Forelimb muscle (tissue), 1 donor: ENCODE data around the gene ADAMTSL3. TPM values are rescaled to one million over a fixed set of nuclear protein-coding genes. Genes with fewer than 3 reads are reported as not detected.

Source experiments
- DNase-seq: peaks from one replicate; pipeline ENCODE4 v3.0.0-alpha.2; 2013; ENCODE audit warnings: low read depth
- polyA plus RNA-seq: library from polyadenylated mRNA; unstranded; fragments of 120-200 nt; gene quantifications from one replicate; pipeline ENCODE4 v1.2.1, GENCODE V29; 2013; ENCODE audit not compliant: insufficient read length

The ADAMTSL3 gene
- polyA plus RNA-seq, 1 donor = 33.1 TPM

DNA sequence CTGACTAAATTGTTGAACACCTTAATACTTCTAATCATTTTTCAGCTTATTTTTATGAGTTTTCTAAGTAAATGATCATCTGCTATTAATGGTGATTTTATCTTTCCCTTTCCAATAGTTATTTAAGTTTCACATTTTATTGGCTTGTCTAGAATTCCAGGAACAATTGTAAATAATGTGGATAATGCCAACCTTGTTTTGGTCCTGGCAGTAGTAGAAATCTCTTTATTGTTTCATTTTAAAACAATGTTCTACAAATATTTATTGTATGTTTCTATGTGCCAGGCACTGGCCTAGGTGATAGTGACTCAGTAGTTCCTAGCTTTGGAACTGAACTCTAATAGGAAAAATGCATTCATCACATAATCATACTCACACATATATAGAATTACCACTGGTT lies 264.1 kb downstream of the ADAMTSL3 start:
- DNase-seq = no peak

DNA sequence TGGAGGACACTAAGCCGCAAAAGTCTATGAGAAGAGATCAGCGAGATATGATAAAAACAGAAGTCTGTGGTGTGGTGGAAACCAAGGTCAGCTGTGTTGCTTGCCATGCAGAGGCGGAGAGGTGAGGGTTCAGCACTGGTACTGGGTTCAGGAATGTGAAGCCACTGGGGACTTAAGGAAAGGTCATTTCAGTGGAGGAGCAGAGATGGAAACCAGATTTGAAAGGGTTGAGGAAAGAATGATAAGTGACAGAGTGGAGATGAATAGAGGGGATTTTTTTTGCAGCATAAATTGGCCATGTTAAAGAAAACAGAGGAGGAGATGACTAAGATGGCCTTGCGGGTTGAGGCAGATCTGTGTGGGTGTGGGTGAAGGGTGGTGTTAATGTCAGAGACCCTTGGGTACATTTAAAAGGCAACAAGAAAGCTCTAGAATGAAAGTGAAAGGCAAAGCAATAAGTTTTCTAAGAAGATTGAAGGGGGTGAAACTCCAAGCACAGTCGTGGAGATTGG lies 265.5 kb downstream of the ADAMTSL3 start:
- no peak for DNase-seq

DNA sequence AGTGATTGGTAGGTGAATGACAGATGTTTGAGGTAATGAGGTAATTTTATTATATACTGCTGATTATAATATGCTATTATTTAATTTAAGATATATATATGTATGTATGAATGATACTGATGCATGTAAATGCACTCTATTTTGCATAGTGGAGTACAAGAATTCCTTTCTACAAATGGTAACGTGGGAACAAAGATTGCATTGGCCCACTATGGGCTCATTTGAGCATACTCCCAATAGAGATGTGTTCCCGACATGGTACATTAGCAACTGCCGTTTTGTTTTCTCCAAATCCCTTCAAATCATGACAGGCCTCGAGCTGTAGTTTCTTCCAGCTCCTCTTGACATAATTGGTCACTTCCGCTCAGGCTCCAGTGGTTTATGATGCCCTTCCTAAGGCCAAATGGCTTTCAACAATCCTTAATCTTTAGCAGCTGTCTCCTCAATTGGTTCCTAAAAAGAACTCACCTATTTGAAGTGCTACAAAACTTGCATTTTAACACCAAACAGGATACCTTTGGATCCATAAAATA lies 266.1 kb downstream of the ADAMTSL3 start:
- DNase-seq = no peak

DNA sequence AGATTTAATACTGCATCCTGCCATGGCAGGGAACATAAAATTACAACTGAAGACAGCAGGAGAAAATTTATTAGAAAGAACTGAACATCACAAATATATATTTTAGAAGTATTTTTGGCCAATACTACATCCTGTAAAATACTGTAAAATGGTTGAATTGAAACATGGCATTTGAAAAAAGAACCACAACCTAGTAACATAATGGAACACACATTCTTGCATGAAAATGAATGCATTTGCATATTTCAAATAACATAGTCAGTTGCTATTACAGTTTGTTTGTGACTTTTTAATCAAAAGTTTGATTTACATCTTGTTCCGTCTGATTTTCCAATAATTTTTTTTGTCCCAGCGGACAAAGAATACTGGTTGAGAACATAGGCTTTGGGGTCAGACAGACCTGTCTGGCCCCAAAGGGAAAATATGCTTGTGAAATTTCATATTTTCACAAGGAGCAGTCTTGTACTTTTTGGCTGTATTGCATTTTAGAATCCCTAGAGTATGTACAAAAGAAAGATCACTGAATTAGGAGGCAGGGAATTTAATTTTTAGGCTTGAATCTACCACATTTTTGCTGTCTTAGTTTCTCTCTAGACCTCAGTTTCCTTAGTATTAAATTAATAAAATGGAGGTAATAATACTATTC lies 268.8 kb downstream of the ADAMTSL3 start:
- no peak for DNase-seq

DNA sequence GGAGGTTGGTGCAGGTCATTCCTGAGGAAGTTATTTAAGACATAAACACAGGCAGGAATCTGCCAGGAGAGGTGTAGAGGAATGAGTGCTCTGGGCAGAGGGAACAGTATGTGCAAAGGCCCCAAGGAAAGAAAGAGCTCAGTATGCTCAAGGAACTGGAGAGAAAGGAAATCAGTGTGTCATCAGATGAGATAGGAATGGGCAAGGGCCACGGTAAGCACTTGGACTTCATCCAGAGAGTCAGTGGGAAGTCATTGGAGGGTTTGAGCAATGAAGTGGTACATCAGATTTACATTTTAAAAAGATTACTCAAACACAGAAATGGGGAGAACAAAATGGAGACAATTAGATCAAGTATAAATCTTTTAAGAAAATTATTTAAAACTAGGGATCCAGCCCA lies 272.2 kb downstream of the ADAMTSL3 start:
- DNase-seq = no peak

DNA sequence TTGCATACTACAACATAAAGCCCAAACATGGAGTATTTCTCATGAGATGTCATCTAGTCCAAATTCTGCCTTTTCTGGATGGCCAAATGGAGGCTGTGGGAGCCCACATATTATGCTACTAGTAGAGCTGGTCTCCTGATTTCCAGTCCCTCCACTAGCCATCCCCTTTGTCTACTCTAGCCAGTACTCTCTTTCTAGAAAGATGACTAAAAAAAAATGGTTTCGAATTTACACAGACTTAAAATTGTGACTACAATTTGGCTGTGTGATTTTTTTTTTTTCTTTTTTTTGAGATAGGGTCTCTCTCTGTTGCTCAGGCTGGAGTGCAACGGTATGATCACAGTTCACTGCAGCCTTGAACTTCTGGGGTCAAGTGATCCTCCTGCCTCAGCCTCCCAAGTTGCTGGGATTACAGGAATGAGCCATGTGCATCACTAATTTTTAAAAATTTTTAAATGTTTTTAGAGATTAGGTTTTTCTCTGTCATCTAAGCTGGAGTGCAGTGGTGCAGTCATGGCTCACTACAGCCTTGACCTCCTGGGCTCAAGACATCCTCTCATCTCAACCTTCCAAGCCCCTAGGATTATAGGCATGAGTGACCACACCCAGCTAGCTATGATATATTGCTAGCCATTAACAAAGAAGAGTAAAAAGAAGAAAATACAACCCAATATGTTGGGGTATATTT lies 273.9 kb downstream of the ADAMTSL3 start:
- DNase-seq = no peak

DNA sequence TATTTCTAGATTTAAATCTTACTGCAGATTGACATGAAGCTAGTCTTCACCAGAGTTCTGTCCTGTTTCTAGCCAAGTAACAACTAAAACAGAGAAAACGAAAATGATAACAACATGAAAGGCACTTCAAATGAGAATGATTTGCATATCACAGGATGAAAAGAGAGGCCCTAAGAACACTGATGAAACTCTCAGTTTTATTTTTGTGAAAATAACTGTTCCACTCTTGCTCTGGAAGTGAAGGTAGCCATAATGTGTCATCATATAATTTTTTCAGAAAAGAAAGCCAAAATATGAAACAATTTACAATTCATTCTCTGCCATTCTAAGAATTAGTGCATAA lies 274.4 kb downstream of the ADAMTSL3 start:
- DNase-seq = no peak

DNA sequence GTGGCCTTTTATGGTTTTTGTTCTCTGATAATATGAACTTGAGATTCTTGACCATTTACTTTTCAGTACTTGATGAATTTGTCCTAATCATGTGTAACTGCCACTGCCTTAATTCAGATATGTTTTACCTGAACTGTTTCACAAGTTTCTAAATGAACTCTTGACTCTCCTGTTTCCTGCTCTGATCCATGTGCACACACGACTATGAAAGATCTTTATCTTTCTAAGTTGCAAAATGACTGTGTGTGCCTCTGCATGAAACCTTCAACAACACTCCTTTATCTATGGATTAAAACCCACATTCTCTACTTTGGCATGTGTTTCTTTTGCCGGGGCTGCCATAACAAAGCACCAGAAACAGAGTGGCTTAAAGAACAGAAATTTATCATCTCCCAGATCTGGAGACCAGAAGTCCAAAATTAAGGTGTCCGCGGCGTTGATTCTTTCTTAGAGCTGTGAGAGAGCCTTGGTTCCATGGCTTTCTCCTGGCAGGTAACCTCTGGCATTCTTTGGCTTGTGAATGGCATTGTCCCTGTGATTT lies 275.0 kb downstream of the ADAMTSL3 start:
- no peak for DNase-seq

DNA sequence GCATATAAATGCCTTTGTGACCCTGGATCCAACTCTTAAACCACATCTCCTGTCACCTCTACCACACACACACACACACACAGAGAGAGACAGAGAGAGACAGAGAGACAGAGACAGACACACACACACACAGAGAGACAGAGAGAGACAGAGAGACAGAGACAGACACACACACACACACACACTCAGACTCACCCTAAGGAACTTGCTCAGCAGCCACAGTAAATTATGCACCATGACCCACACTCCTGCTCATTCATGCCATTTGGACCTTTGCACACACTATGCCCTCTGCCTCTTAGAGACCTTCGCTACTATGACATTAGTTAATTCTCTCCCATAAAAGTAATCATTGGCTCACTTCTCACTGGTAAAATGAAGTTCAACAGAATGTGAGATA lies 275.7 kb downstream of the ADAMTSL3 start:
- DNase-seq = no peak

DNA sequence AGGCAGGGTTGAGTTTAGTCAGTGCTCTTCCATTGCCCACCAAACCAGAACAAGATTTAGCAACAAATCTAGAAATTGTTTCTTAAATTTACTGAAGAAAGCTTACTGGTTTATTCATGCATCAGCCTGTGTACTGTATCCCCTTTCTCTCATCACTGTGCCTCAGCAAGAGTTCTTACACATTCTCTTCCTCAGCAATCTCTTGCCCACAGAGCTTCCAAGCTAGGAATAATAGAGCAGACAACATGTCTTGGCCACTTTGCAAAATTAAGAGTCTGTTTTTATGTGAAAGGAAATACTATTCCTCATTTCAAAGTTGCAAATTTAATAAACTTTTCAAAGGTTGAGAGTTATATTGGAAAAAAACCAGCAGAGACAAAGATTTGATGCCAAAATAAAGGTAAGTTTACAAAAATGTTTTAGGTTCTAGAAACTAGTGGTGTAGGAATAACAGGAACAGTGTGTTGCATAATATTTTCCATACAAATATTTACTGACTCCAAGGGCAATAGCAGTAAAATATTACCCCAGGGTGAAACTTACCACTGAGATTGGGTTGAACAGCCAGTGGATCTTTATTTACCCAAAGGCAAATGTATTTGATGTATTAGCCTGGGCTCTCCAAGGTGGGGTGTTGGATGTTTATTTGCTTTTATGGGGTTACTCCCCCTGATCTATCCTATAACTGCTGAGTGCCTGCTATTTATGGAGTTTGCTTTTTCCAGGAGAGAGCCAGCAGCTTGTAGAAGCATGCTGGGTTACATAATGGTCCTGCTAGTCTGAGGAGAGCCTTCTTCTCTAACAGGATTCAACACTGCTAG lies 276.7 kb downstream of the ADAMTSL3 start:
- DNase-seq = peak; percentile 51

DNA sequence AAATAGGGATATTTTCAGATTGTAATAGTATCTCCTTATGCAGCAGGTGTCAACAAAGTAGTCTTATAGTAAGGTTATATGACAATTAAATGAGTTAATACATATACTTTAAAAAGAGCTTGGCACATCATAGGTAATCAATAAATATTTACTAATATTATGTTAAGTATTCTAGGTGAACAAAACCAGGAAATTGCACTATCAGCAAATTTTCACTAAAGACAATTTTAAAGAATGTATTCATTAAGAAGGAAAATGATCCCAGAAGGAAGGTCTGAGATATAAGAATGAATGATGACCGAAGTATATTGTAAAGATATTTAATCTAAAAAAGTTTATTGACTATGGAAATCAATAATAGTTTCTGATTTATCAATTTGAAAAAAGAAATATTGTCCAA lies 281.9 kb downstream of the ADAMTSL3 start:
- no peak for DNase-seq

DNA sequence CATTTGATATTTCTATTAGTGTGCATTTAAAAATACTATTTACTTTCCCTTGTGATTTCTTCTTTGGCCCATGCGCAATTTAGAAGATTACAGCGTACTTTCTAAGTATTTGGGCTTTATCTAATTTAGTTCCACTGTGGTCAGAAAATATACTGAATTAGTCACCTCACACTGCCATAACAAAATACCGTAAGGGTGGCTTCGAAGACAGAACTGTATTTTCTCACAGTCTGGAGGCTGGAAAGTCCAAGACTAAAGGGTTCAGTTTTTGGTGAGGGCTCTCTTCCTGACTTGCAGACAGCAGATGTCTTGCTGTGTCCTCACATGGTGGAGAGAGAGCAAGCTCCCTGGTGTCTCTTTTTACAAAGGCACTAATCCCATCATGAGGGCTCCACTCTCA lies 286.2 kb downstream of the ADAMTSL3 start:
- DNase-seq = no peak

DNA sequence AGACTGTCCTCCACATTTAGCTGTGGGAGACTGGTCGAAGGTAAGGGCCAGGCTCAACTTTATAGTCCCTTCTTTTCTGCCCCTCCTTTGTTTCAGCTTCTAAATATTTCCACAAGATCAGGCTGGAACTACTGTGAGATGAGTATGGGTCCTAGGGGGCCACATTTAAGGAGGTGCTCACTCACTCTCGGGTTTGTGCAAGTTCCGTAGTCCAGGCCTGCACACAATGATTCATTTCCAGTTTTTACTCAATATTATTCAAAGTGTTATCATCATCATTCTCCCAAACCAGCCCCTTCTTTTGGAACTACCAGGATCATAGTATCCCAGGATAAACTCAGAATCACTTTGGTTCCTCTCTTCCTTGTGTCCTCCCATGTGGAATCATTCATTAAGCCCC lies 289.1 kb downstream of the ADAMTSL3 start:
- DNase-seq = no peak

DNA sequence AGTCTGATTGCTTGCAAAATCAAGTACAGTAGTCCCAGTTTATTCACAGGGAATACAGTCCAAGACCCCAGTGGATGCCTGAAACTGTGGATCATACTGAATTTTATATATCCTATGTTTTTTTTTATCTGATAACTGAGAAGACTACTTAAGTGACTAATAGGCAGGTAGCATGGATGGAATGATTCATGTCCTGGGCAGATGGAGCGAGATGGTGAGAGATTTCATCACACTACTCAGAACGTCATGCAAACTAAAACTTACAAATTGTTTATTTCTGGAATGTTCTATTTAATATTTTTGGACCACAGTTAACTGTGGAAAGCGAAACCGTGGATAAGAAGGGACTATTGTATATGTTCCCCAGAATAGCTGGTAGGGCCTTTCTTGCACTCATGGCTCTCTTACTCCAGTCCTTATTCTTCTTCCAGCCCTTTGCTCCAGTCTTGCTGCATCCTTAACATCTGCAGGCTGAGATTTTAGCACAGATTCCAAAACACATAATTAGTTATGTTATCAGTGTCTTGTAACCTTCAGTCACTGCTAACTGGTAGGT lies 290.0 kb downstream of the ADAMTSL3 start:
- no peak for DNase-seq

DNA sequence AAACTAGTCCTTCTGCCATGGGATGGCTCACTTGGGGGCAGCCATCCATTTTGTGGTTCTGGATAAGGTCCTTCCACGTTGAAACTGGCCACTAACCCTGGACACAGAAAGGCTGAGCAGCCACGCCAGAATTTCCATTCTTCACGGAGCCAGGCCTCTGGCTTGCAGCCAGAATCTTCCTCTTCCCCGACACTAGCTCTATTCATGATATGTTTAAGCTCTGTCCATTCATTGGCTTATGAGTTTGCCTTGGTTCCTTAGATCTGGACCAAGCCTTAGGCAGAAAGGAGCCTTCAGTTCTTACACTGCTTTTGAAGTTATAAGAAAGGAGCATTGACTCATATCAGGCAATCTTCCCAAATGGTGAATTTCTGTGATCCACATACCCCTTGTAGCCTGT lies 293.2 kb downstream of the ADAMTSL3 start:
- DNase-seq = no peak

DNA sequence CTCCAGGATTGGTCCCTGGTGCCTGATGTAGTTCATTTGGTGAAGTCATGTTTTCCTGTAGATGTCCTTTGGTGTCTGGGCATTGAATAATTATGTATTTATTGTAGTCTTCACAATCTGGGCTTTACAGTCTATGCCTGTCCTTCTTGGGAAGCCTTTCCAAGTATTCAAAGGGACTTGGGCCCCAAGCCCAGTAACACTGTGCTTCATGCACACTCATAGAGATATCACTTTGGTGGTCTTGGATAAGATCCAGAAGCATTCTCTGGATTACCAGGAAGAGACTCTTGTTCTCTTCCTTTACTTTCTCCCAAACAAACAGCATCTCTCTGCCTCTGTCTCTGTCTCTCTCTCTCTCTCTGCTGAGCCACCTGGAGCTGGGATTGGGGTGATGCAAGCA lies 300.6 kb downstream of the ADAMTSL3 start:
- DNase-seq = no peak

DNA sequence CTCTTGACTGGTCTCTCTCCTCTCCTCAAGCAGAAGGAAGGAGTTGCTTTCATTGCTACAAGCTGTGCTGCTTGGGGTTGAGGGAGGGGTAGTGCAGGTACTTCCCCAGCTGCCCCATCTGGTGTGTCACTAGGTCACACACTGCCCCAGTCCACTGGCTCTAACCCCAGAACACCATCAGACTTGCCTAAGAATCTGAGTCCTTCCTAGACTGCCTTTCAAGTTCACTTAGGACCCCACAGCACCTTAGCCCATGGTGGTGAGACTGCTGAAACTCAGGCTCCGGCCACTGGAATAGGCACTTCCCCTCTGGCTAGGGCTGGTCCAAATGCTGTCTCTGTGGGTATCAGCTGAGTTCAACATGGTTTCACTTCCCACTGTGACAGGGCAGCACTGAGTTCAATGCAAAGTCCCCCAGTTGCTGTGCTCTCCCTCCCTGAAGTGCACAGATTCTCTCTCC lies 301.9 kb downstream of the ADAMTSL3 start:
- no peak for DNase-seq

DNA sequence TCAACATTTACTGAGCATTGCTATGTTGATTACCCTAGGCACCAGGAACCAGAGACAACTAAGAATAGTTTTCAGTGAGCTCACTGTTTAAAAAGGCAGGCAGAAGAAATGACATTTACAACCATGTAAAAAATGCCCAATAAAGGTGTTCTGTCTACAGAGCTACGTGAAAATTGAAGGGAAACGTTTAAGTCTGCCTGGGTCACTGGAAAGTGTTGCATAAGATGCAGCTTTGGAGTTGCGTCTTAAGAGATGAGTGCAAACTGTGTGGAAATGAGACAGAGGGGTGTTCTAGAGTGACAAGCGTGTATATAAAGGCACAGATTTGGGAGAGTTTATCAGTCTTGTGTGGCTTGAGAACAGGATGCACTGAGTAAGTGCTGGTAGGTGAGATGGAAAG lies 303.0 kb downstream of the ADAMTSL3 start:
- DNase-seq = no peak

DNA sequence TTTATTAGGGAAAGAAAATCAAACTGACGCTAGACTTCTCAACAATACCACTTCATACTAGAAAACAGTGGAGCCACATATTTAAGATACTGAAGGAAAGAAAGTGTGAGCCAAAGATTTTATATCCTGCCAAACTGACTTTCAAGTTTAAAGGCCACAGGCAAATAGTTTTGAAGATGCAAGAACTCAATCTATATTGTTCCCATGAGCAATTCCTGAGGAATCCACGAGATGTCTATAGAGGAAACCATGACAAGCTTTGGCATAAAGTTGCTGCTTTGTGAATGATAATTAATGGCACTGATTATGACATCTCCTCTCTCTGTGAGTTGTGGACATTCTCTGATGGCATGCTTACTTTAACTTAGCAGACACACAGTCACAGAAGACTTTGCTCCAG lies 305.6 kb downstream of the ADAMTSL3 start:
- DNase-seq = no peak

DNA sequence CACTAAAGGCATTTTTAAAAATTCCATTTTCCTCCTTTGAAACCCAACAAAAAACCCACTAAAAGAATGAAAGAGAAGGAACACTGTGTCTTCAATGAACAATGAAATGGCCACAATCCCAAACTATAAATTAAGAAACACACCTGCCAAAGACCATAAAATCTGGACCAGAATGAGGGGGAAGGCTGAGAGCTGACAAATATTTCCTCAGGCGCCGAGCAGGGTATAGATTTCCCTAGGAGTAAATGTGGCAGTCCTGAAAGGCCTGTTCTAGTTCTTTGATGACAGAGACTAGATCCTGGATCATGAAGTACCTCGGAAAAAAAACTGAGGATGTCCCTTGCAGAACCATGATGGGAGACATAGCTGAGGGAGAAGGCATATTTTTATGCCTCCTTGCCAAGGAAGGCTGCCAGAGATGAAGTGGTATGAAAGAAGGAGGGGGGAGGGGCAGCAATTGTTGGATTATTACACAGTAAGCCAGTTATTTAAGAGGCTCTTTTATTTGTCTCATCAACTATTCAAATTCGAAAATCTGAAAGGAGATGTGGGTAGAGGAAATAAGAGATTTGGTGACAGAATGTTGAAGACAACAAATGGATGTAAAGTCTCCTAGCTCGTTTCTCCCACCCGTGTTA lies 306.4 kb downstream of the ADAMTSL3 start:
- DNase-seq = no peak

DNA sequence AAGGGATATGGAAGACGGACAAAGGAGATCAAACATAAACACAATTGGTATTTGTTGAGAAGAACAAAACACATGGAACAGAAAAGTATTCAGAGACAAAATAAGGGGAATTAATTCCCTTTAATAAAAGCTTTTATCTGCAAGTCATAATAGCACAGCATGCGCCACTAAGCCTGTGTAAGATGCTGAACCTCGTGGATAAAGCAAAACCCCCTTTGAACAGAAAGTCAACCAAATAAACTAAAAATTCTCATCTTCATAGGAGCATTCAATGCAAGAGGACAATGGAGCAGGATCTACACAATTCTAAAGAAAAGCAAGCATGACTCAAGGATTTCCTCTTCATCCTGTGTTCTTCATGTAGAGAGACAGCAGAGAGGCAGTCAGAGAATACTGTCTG lies 307.4 kb downstream of the ADAMTSL3 start:
- DNase-seq = no peak
